ENCODE results near the gene DOCK10. TPM values are rescaled to one million over a fixed set of nuclear protein-coding genes. Genes with fewer than 3 reads are reported as not detected.

DOCK10 gene
- total RNA-seq, 5 donors from 2014 or later (not counting 1 experiment from before 2014, with no cell fraction given), result 206 to 266 (median 235) TPM

- no CpG with 5 or more reads among the region's 3 CpGs for WGBS (ENCODE audit: insufficient coverage)
- Histone ChIP-seq H3K4me3 (ENCODE audit: control insufficient read depth in 1 of 2, extremely low read depth in 1 of 2, low read length in 1 of 2) (no peak overlapping the region), H3K27me3 (replicated peaks in 1 of 2; ENCODE audit: control insufficient read depth in 2 of 2, extremely low read depth in 1 of 2, insufficient read depth in 2 of 2, low read length in 1 of 2) (no peaks in the 10 kb centered on the region), H3K9me3 (no peaks in the 10 kb centered on the region), H3K27ac (ENCODE audit: low read length) (peak overlapping the region; percentile 54), H3K4me1 (ENCODE audit: control insufficient read depth in 1 of 2, extremely low read depth in 1 of 2, insufficient read depth in 2 of 2, low read length in 2 of 2) (peaks cover 4 to 19% of the 10 kb centered on the region in 2 experiments), H3K36me3 (ENCODE audit: control insufficient read depth in 2 of 2, extremely low read depth in 1 of 2, insufficient read depth in 1 of 2, low read length in 1 of 2) (no peaks in the 10 kb centered on the region)
- Mint-ChIP-seq H3K27me3 (no peaks in the 10 kb centered on the region), H3K9me3 (no peaks in the 10 kb centered on the region), H3K4me3 (no peak overlapping the region), H3K36me3 (peaks cover 32% of the 10 kb centered on the region), H3K4me1 (peaks cover 83 to 87% (median 84%) of the 10 kb centered on the region in 3 donors), H3K27ac (peak overlapping the region; percentile 82 to 83)
- ATAC-seq (replicated peaks in 1 of 4), result no peak
- POLR2A ChIA-PET, result no interaction called here
- CTCF ChIA-PET, result no interaction called here
- no peak for DNase-seq
Measured at GRCh38 chr2:224958462-224958857, 83.8 kb downstream of the DOCK10 start.

- peak overlapping the region in 2 of 3 donors; percentile 5 to 18 for H3K4me3 Mint-ChIP-seq
- POLR2A ChIA-PET, result interaction anchor here in 1 of 2 donors (0.7 kb wide), 1 partner anchor 138 kb away, joined by 10 read pairs; no protein-coding TSS in a partner anchor
- ATAC-seq (replicated peaks in 1 of 4) (peak in 1 of 4 experiments; percentile 38), DNase-seq (peak in 1 of 35 experiments; percentile 33)
- Histone ChIP-seq H3K27ac (ENCODE audit: low read length) (peak overlapping the region; percentile 54), H3K4me1 (ENCODE audit: control insufficient read depth in 1 of 2, extremely low read depth in 1 of 2, insufficient read depth in 2 of 2, low read length in 2 of 2) (peaks cover 10 to 24% of the 10 kb centered on the region in 2 experiments), H3K9me3 (no peaks in the 10 kb centered on the region), H3K27me3 (replicated peaks in 1 of 2; ENCODE audit: control insufficient read depth in 2 of 2, extremely low read depth in 1 of 2, insufficient read depth in 2 of 2, low read length in 1 of 2) (no peaks in the 10 kb centered on the region), H3K4me3 (ENCODE audit: control insufficient read depth in 1 of 2, extremely low read depth in 1 of 2, low read length in 1 of 2) (no peak overlapping the region), H3K36me3 (ENCODE audit: control insufficient read depth in 2 of 2, extremely low read depth in 1 of 2, insufficient read depth in 1 of 2, low read length in 1 of 2) (no peaks in the 10 kb centered on the region)
- H3K36me3 Mint-ChIP-seq, result peaks cover 36% of the 10 kb centered on the region
- H3K27ac Mint-ChIP-seq, result peak overlapping the region; percentile 82 to 83
- H3K27me3 Mint-ChIP-seq, result no peaks in the 10 kb centered on the region
- peaks cover 83 to 89% (median 84%) of the 10 kb centered on the region in 3 donors for H3K4me1 Mint-ChIP-seq
- 74% methylated on average over 5 of the region's 8 CpGs for WGBS (ENCODE audit: insufficient coverage)
- CTCF ChIA-PET, result interaction anchor here in 1 of 2 donors (0.6 kb wide), 1 partner anchor 9 kb away, joined by 8 read pairs; no protein-coding TSS in a partner anchor
- H3K9me3 Mint-ChIP-seq, result no peaks in the 10 kb centered on the region
Measured at GRCh38 chr2:224957540-224958461, 84.5 kb downstream of the DOCK10 start.

GRCh38 chr2:224956706-224957105 is 85.6 kb downstream of the DOCK10 start:
- H3K27ac ChIP-seq (ENCODE audit: low read length), result peak overlapping the region; percentile 22
- no peaks in the 10 kb centered on the region for H3K9me3 ChIP-seq
- ATAC-seq (replicated peaks in 1 of 4) (no peak), DNase-seq (no peak)
- Mint-ChIP-seq H3K27ac (peak overlapping the region; percentile 50 to 82), H3K27me3 (no peaks in the 10 kb centered on the region), H3K4me3 (no peak overlapping the region), H3K9me3 (no peaks in the 10 kb centered on the region), H3K36me3 (peaks cover 35% of the 10 kb centered on the region), H3K4me1 (peaks cover 83 to 88% (median 86%) of the 10 kb centered on the region in 3 donors)
- no peaks in the 10 kb centered on the region for H3K36me3 ChIP-seq (ENCODE audit: control insufficient read depth in 2 of 2, extremely low read depth in 1 of 2, insufficient read depth in 1 of 2, low read length in 1 of 2)
- H3K4me3 ChIP-seq (ENCODE audit: control insufficient read depth in 1 of 2, extremely low read depth in 1 of 2, low read length in 1 of 2), result no peak overlapping the region
- ChIA-PET CTCF (interaction anchor here (0.5 to 0.8 kb wide), 5 partner anchors 9 to 447 kb away, joined by 3 to 8 read pairs (median 3); no protein-coding TSS in a partner anchor), POLR2A (interaction anchor here in 1 of 2 donors (0.6 kb wide), 1 partner anchor 13 kb away, joined by 5 read pairs; no protein-coding TSS in a partner anchor)
- H3K27me3 ChIP-seq (replicated peaks in 1 of 2; ENCODE audit: control insufficient read depth in 2 of 2, extremely low read depth in 1 of 2, insufficient read depth in 2 of 2, low read length in 1 of 2), result no peaks in the 10 kb centered on the region
- WGBS (ENCODE audit: insufficient coverage), result no CpG with 5 or more reads among the region's 3 CpGs
- H3K4me1 ChIP-seq (ENCODE audit: control insufficient read depth in 1 of 2, extremely low read depth in 1 of 2, insufficient read depth in 2 of 2, low read length in 2 of 2), result peaks cover 15 to 34% of the 10 kb centered on the region in 2 experiments

- CTCF ChIA-PET, result no interaction called here
- peaks cover 33% of the 10 kb centered on the region for H3K36me3 Mint-ChIP-seq
- no peaks in the 10 kb centered on the region for H3K36me3 ChIP-seq (ENCODE audit: control insufficient read depth in 2 of 2, extremely low read depth in 1 of 2, insufficient read depth in 1 of 2, low read length in 1 of 2)
- H3K27me3 ChIP-seq (replicated peaks in 1 of 2; ENCODE audit: control insufficient read depth in 2 of 2, extremely low read depth in 1 of 2, insufficient read depth in 2 of 2, low read length in 1 of 2), result no peaks in the 10 kb centered on the region
- peak overlapping the region; percentile 17 for H3K27ac ChIP-seq (ENCODE audit: low read length)
- peaks cover 87 to 92% (median 90%) of the 10 kb centered on the region in 3 donors for H3K4me1 Mint-ChIP-seq
- H3K4me3 ChIP-seq (ENCODE audit: control insufficient read depth in 1 of 2, extremely low read depth in 1 of 2, low read length in 1 of 2), result no peak overlapping the region
- H3K9me3 Mint-ChIP-seq, result peaks cover 0 to 4% (median 0%) of the 10 kb centered on the region in 3 donors
- no peaks in the 10 kb centered on the region for H3K9me3 ChIP-seq
- ATAC-seq (replicated peaks in 1 of 4), result no peak
- POLR2A ChIA-PET, result interaction anchor here in 1 of 2 donors (0.6 kb wide), 1 partner anchor 27 kb away, joined by 3 read pairs; no protein-coding TSS in a partner anchor
- H3K27me3 Mint-ChIP-seq, result no peaks in the 10 kb centered on the region
- DNase-seq, result no peak
- peaks cover 28 to 38% of the 10 kb centered on the region in 2 experiments for H3K4me1 ChIP-seq (ENCODE audit: control insufficient read depth in 1 of 2, extremely low read depth in 1 of 2, insufficient read depth in 2 of 2, low read length in 2 of 2)
- H3K27ac Mint-ChIP-seq, result peak overlapping the region; percentile 65 to 70
- H3K4me3 Mint-ChIP-seq, result no peak overlapping the region
Measured at GRCh38 chr2:224954980-224955379, 87.3 kb downstream of the DOCK10 start.

- 25% methylated on average over 2 of the region's 6 CpGs for WGBS (ENCODE audit: insufficient coverage)
- CTCF ChIA-PET, result interaction anchor here (0.7 to 1.6 kb wide), 4 partner anchors 8 to 49 kb away, joined by 3 to 5 read pairs (median 4); no protein-coding TSS in a partner anchor
- no peaks in the 10 kb centered on the region for H3K36me3 ChIP-seq (ENCODE audit: control insufficient read depth in 2 of 2, extremely low read depth in 1 of 2, insufficient read depth in 1 of 2, low read length in 1 of 2)
- H3K36me3 Mint-ChIP-seq, result peaks cover 29% of the 10 kb centered on the region
- peaks cover 40 to 45% of the 10 kb centered on the region in 2 experiments for H3K4me1 ChIP-seq (ENCODE audit: control insufficient read depth in 1 of 2, extremely low read depth in 1 of 2, insufficient read depth in 2 of 2, low read length in 2 of 2)
- peak; percentile 97 to 99 (median 98) for ATAC-seq (replicated peaks in 1 of 4)
- POLR2A ChIA-PET, result interaction anchor here (0.5 to 0.7 kb wide), 6 partner anchors 10 to 247 kb away, joined by 3 read pairs; no protein-coding TSS in a partner anchor
- no peaks in the 10 kb centered on the region for H3K27me3 ChIP-seq (replicated peaks in 1 of 2; ENCODE audit: control insufficient read depth in 2 of 2, extremely low read depth in 1 of 2, insufficient read depth in 2 of 2, low read length in 1 of 2)
- H3K27me3 Mint-ChIP-seq, result no peaks in the 10 kb centered on the region
- no peak overlapping the region for H3K4me3 ChIP-seq (ENCODE audit: control insufficient read depth in 1 of 2, extremely low read depth in 1 of 2, low read length in 1 of 2)
- H3K4me1 Mint-ChIP-seq, result peaks cover 88 to 93% (median 90%) of the 10 kb centered on the region in 3 donors
- no peaks in the 10 kb centered on the region for H3K9me3 ChIP-seq
- H3K4me3 Mint-ChIP-seq, result peak overlapping the region; percentile 31 to 66 (median 34)
- peak overlapping the region; percentile 59 for H3K27ac ChIP-seq (ENCODE audit: low read length)
- peak in 31 of 35 experiments; percentile 20 to 69 (median 39) for DNase-seq
- H3K9me3 Mint-ChIP-seq, result peaks cover 0 to 4% (median 0%) of the 10 kb centered on the region in 3 donors
- peak overlapping the region; percentile 90 to 91 for H3K27ac Mint-ChIP-seq
Measured at GRCh38 chr2:224952936-224953657, 89.2 kb downstream of the DOCK10 start.
